Stimulated activated CD8-positive, alpha-beta memory T cell treated with anti-CD3 and anti-CD28 coated beads, Interleukin-7, amount 100 ng/mL, for 1 hour (primary cell): ENCODE data around the gene MMS19.
"Not testable (repeated sequence)": the region's sequence is repeated elsewhere in the genome, so short reads cannot be mapped to it uniquely, and the experiment has no call there.

Experiments used
- DNase-seq, 2 donors: peaks; one replicate each; pipeline ENCODE4 v3.0.0-alpha.2; 2020; ENCODE audit warnings: low read depth in 2 of 2

Gene MMS19

GRCh38 chr10:97427571-97428179, 70.5 kb downstream of the MMS19 start:
- no peak for DNase-seq

DNA sequence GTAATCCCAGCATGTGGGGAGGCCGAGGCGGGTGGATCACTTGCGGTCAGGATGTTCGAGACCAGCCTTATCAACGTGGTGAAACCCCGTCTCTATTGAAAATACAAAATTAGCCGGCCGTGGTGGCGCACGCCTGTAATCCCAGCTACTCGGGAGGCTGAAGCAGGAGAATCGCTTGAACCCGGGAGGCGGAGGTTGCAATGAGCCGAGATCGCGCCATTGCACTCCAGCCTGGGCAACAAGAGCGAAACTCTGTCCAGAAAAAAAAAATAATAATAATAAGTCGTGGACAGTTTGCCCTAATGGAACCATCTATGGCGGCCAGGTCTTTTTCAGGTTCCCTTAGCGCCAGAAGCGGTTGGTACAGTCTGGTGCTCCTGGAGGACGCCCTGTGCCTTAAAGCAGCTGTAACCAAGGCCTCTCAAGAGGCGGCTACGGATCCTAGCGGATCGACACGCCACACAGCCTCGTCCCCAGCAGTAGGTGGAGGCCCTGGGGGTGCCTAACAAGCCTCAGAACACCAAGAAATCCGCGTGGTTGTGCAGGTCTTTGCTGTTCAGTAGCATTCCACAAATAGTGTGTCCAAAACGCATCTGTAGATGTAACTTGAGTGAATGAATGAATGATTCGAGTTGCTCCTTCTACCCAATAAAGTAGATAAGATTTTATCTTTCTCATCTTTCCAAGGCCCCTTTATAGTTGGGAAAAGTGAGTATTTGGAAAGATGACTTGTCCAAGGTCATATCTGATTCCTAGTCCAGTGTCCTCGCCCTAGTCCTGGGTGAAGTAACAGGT, 71.2 kb downstream of the MMS19 start:
- DNase-seq, result no peak

DNA sequence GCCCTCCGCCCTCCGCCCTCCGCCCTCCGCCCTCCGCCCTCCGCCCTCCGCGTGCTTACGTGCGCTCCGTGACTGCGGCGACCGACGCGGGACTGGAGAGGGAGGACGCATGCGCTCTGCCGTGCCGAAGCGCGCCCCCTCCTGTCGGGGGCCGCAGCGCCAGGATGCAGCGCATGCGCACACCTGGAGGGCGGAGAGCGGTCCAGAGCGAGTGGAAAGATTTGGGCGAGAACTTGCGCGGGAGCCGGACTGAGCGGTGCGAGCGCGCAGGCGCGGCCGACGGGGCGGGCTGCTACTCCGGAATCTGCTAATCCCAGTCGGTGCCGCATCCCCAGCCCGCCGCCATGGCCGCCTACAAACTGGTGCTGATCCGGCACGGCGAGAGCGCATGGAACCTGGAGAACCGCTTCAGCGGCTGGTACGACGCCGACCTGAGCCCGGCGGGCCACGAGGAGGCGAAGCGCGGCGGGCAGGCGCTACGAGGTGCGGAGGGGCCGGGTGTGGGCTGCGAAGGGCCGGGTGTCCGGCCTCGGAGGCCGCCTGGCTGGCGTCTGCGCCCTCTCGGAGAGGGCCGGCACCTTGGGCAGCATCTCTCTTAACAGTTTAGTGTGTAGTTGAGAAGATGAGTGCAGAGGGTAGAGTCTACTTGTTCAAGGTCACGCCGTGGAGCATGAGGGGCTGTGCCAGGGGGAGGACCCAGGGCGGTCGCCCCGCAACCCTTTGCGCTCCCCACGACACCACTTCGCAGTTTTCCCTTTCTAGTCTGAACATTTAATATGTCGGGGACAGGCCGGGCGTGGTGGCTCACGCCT, 72.1 kb downstream of the MMS19 start, which contains the start of gene PGAM1:
PGAM1 (plus strand) TSS at position 228 of the 812 bp plus-strand sequence; CDS start at position 345, 117 bp downstream.
- DNase-seq, result peak; percentile 86

- DNase-seq, result not testable (repeated sequence)
Measured at GRCh38 chr10:97423757-97424098, 74.5 kb downstream of the MMS19 start.

DNA sequence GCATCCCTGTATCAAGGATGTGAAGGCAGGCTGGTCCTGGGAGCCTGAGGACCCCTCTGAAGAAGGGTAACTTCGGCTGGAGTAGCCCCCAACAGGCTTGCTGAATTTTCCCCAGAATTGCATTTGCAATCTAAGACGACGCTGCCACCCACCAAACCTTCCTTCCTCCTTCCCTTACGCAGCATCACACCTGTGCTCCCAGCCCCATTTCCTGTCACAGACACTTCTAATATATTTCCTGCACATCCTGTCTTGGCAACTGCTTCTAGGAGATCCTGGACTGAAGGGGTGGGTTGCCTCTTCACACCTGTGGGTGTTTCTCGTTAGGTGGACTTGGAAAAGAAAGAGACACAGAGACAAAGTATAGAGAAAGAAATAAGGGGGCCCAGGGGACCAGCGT, 81.7 kb downstream of the MMS19 start:
- no peak for DNase-seq

GRCh38 chr10:97412891-97413304, 85.3 kb downstream of the MMS19 start:
- no peak for DNase-seq

DNA sequence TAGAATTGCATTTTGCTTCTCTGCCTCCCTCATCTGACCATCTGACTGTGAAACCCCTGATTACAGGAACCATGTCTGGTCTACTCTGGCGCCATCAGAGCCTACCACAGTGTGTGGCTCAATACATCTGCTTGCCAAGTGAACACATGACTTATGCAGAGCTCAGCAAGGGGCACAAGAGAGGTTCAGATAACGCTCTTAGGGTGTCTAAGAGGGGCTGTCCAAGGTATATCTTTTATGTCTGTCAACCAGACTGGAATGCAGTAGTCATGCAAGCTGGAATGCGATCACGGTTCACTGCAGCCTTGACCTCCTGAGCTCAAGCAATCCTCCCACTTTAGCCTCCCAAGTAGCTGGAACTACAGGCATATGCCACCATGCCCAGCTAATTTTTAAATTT, 86.8 kb downstream of the MMS19 start:
- DNase-seq, result no peak

DNA sequence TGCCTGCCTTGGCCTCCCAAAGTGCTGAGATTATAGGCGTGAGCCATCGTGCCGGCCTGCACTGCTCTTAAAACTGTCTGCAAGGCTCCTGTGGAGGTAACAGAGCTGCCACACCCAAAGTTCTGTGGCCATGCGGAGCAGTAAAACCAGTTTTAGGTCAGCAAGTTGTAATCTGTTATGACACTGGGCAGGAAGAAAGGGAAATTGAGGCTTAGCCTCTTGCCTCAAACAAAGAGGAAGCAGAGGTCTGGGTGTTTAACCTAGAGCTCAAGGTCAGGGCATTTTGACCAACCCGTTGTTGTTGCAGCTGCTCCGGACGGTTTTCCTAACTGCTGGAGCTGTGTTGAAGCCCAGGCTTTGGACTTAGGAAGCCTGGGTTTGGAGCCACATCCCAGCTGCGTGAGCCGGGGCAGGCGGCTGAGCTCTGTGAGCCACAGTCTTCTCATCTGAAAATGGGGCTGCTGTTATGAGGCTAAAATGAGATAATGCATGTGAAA, 89.7 kb downstream of the MMS19 start:
- no peak for DNase-seq
